PC-3 (cell line): ENCODE data around the gene PKD1L1. TPM values are rescaled to one million over a fixed set of nuclear protein-coding genes. Genes with fewer than 3 reads are reported as not detected.

ENCODE experiments used
- ATAC-seq: fragments of 200-7000 bp; cut with Tn5 transposase; 2 replicates; pipeline ENCODE4 v1.9.1; 2020; ENCODE audit warnings: mild to moderate bottlenecking, moderate library complexity
- BruUV-seq: library from RNA; stranded (reverse); fragments of 400-500 nt; replicated peaks from 2 replicates; lab custom pipeline; 2021; lab: Mats Ljungman, UMichigan
- CTCF ChIA-PET: fragments of 300-600 bp; sonication (Branson Sonifier 250); formaldehyde crosslinking; loops from one replicate; lab custom pipeline; 2022; ENCODE audit warnings: antibody characterized with exemption; lab: Charles Lee
- POLR2A ChIA-PET: fragments of 300-600 bp; sonication (Branson Sonifier 250); formaldehyde crosslinking; loops from one replicate; lab custom pipeline; 2022; ENCODE audit warnings: antibody characterized with exemption; ENCODE audit not compliant: unreplicated experiment; lab: Charles Lee
- DNase-seq: peaks from one replicate; pipeline ENCODE4 v3.0.0-alpha.2; 2015
- H2AFZ ChIP-seq: fragments of 300-600 bp; sonication (generic); 2 replicates; pipeline ENCODE4 v1.6.0; 2016; ENCODE audit warnings: antibody characterized with exemption, low read length
- H3F3A ChIP-seq: fragments of 300-600 bp; sonication (generic); one replicate; pipeline ENCODE4 v1.6.0; 2017; ENCODE audit warnings: antibody characterized with exemption, low read length, control low read depth, mild to moderate bottlenecking; ENCODE audit not compliant: unreplicated experiment
- H3K27ac ChIP-seq: fragments of 300-600 bp; sonication (generic); 2 replicates; pipeline ENCODE4 v1.5.1; 2016; ENCODE audit warnings: mild to moderate bottlenecking, low read length
- H3K27me3 ChIP-seq: fragments of 300-600 bp; sonication (generic); 2 replicates; pipeline ENCODE4 v1.6.1; 2016; ENCODE audit warnings: low read length, mixed read lengths
- H3K36me3 ChIP-seq: fragments of 300-600 bp; sonication (generic); 2 replicates; pipeline ENCODE4 v1.6.1; 2016; ENCODE audit warnings: low read depth, mixed run types, low read length, mixed read lengths
- H3K4me1 ChIP-seq: fragments of 300-600 bp; sonication (generic); 2 replicates; pipeline ENCODE4 v1.5.1; 2016; ENCODE audit warnings: low read length; ENCODE audit not compliant: insufficient read depth
- H3K4me2 ChIP-seq: fragments of 300-600 bp; sonication (generic); 2 replicates; pipeline ENCODE4 v1.6.0; 2016; ENCODE audit warnings: low read length
- H3K4me3 ChIP-seq: fragments of 300-600 bp; sonication (generic); 2 replicates; pipeline ENCODE4 v1.5.1; 2016; ENCODE audit warnings: mild to moderate bottlenecking, low read length, mixed read lengths
- H3K79me2 ChIP-seq: fragments of 300-600 bp; sonication (generic); 2 replicates; pipeline ENCODE4 v1.6.1; 2017; ENCODE audit warnings: low read length, mixed read lengths
- H3K9ac ChIP-seq: fragments of 300-600 bp; sonication (generic); 2 replicates; pipeline ENCODE4 v1.6.0; 2016; ENCODE audit warnings: mild to moderate bottlenecking, low read length
- H3K9me2 ChIP-seq: fragments of 300-600 bp; sonication (generic); replicated peaks from 2 replicates; pipeline ENCODE4 v1.6.1; 2016; ENCODE audit warnings: mixed run types, low read length, mixed read lengths
- H3K9me3 ChIP-seq: fragments of 300-600 bp; sonication (generic); 2 replicates; pipeline ENCODE4 v1.6.1; 2016; ENCODE audit warnings: low read length, mixed read lengths
- H4K20me1 ChIP-seq: fragments of 300-600 bp; sonication (generic); 2 replicates; pipeline ENCODE4 v1.6.1; 2016; ENCODE audit warnings: low read length, mixed read lengths
- EZH2 ChIP-seq: fragments of 300-600 bp; sonication (generic); IDR thresholded peaks from one replicate; pipeline ENCODE4 v1.6.1; 2017; ENCODE audit warnings: antibody characterized with exemption, mild to moderate bottlenecking, low read length; ENCODE audit not compliant: unreplicated experiment
- EZH2phosphoT487 ChIP-seq: fragments of 300-600 bp; sonication (generic); IDR thresholded peaks from 2 replicates; pipeline ENCODE4 v1.6.1; 2018; ENCODE audit warnings: mild to moderate bottlenecking, antibody characterized with exemption, low read length, borderline replicate concordance
- intact Hi-C: fragments of 100-400 bp; cut with micrococcal nuclease; formaldehyde crosslinking; loops from 2 replicates; pipeline ENCODE4 v1.9.0; 2023
- total RNA-seq: library from RNA; depleted of rRNA; stranded (reverse); fragments of >200 nt; gene quantifications from 2 replicates; pipeline ENCODE4 v1.2.3, GENCODE V29; 2014
- TF ChIP-seq, protein P1 (sequence below): fragments of 300-600 bp; sonication (generic); conservative IDR thresholded peaks from 2 replicates; pipeline ENCODE4 v1.5.1; 2017; ENCODE audit warnings: antibody characterized with exemption, low read depth, mild to moderate bottlenecking, low read length

Gene PKD1L1
- total RNA-seq, 1 experiment from 2014 or later, result 0.04 TPM

DNA sequence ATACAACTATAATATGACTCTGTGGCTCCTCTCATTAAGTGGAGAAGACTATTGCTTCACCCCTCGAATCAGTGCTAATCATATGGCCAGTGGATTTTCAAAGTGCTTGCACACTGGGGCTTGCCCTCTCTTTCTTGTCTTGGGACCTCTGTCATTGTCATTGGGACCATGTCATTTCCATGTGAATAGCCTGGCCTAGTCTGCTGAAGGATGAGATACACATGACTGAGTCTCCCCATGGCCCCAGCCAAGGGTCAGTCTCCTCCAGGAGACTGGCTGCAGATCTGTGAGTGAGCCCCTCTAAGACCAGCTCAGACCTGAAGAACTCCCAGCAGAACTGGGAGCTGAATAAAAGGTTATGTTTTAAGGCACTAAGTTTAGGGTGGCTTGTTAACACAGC, 39.5 kb downstream of the PKD1L1 start:
- Histone ChIP-seq H3K4me3 (no peak overlapping the region), H3K79me2 (no peaks in the 10 kb centered on the region), H3K4me2 (no peak overlapping the region), H3K27ac (no peak overlapping the region), H3F3A (no peaks in the 10 kb centered on the region), H3K27me3 (no peaks in the 10 kb centered on the region), H3K9me3 (no peaks in the 10 kb centered on the region), H4K20me1 (no peaks in the 10 kb centered on the region), H2AFZ (no peak overlapping the region), H3K4me1 (no peaks in the 10 kb centered on the region), H3K36me3 (no peaks in the 10 kb centered on the region), H3K9ac (no peak overlapping the region), H3K9me2 (no peaks in the 10 kb centered on the region)
- intact Hi-C loops, result no loop called here
- DNase-seq (no peak), ATAC-seq (no peak)
- CTCF ChIA-PET, result no interaction called here
- POLR2A ChIA-PET, result no interaction called here
- TF ChIP-seq EZH2phosphoT487, result no peak
- TF ChIP-seq, protein P1, sequence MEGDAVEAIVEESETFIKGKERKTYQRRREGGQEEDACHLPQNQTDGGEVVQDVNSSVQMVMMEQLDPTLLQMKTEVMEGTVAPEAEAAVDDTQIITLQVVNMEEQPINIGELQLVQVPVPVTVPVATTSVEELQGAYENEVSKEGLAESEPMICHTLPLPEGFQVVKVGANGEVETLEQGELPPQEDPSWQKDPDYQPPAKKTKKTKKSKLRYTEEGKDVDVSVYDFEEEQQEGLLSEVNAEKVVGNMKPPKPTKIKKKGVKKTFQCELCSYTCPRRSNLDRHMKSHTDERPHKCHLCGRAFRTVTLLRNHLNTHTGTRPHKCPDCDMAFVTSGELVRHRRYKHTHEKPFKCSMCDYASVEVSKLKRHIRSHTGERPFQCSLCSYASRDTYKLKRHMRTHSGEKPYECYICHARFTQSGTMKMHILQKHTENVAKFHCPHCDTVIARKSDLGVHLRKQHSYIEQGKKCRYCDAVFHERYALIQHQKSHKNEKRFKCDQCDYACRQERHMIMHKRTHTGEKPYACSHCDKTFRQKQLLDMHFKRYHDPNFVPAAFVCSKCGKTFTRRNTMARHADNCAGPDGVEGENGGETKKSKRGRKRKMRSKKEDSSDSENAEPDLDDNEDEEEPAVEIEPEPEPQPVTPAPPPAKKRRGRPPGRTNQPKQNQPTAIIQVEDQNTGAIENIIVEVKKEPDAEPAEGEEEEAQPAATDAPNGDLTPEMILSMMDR, result no peak
- TF ChIP-seq EZH2, result no peak
- no TSS peak for BruUV-seq

DNA sequence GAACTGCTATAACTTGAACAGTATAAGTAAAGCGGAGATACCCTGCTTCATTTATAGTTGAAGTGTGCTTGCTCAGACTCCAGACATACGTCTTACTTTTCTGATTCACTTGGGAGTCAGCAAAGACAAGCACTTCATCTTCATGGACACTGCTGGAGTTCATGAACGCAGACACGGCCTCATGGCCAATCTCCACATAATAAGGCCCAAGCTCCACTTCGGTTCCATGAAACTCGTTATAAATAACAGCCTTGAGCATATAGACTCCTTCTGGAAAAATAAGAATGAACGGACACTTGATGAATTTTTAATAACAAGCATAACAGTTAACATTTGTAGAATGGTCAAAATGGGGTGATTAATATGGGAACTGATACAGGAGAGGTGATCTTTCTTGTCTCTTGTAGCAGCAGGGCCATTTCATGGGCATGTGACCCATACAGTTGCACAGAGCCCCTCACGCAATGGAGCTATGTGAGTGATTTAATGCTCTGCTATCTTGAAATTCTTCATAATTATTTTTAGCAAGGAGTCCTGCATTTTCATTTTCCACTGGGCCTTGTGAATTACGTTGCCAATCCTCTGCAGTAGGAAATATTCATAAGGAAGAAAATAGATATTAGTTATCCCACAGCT, 40.2 kb downstream of the PKD1L1 start:
- DNase-seq (no peak), ATAC-seq (no peak)
- BruUV-seq, result no TSS peak
- TF ChIP-seq EZH2, result no peak
- TF ChIP-seq, protein P1, result no peak
- no peak for TF ChIP-seq EZH2phosphoT487
- ChIA-PET POLR2A (no interaction called here), CTCF (no interaction called here)
- H4K20me1 ChIP-seq, result no peaks in the 10 kb centered on the region
- H3F3A ChIP-seq, result no peaks in the 10 kb centered on the region
- no peaks in the 10 kb centered on the region for H3K79me2 ChIP-seq
- H2AFZ ChIP-seq, result no peak overlapping the region
- intact Hi-C loops, result no loop called here
- H3K9ac ChIP-seq, result no peak overlapping the region
- H3K27me3 ChIP-seq, result no peaks in the 10 kb centered on the region
- H3K36me3 ChIP-seq, result no peaks in the 10 kb centered on the region
- H3K9me2 ChIP-seq, result no peaks in the 10 kb centered on the region
- no peaks in the 10 kb centered on the region for H3K9me3 ChIP-seq
- H3K4me1 ChIP-seq, result no peaks in the 10 kb centered on the region
- H3K4me3 ChIP-seq, result no peak overlapping the region
- no peak overlapping the region for H3K4me2 ChIP-seq
- no peak overlapping the region for H3K27ac ChIP-seq

GRCh38 chr7:47906883-47907282, 41.4 kb downstream of the PKD1L1 start:
- no peak for ATAC-seq
- intact Hi-C loops, result no loop called here
- CTCF ChIA-PET, result no interaction called here

More at GRCh38 chr7:47906883-47907282, 41.4 kb downstream of the PKD1L1 start:
- Histone ChIP-seq H4K20me1 (no peaks in the 10 kb centered on the region), H3K4me1 (peaks cover 5% of the 10 kb centered on the region), H3F3A (no peaks in the 10 kb centered on the region), H3K4me3 (no peak overlapping the region), H3K27me3 (no peaks in the 10 kb centered on the region), H3K9ac (no peak overlapping the region), H3K36me3 (no peaks in the 10 kb centered on the region), H3K27ac (no peak overlapping the region), H3K9me2 (no peaks in the 10 kb centered on the region), H3K79me2 (no peaks in the 10 kb centered on the region), H3K9me3 (no peaks in the 10 kb centered on the region), H2AFZ (no peak overlapping the region), H3K4me2 (no peak overlapping the region)
- POLR2A ChIA-PET, result no interaction called here
- DNase-seq, result no peak
- no TSS peak for BruUV-seq
- TF ChIP-seq EZH2phosphoT487 (no peak), EZH2 (no peak)
- TF ChIP-seq, protein P1, result no peak
